ENCODE results near the gene FGFRL1. TPM values are rescaled to one million over a fixed set of nuclear protein-coding genes. Genes with fewer than 3 reads are reported as not detected.

The FGFRL1 gene
- total and polyA plus RNA-seq, 2 of the 13 experiments (the other 11 are each of a cell fraction or from before 2014, with no cell fraction given), result 19.1 to 30.6 TPM

- DNase-seq (ENCODE audit: low spot score) (no peak), ATAC-seq (no peak), FAIRE-seq (no peak)
- intact Hi-C loops (cut with micrococcal nuclease; ENCODE audit: unreplicated experiment) (no loop called here), in situ Hi-C loops (cut with HindIII; ENCODE audit: extremely low pct_ligation_motif_present, low pct_unique_long_range_greater_than_20kb) (no loop called here)
- peaks cover 27% of the 10 kb centered on the region for H3K4me1 ChIP-seq (ENCODE audit: insufficient read depth, low read length)
- no peaks in the 10 kb centered on the region for H3K36me3 ChIP-seq (replicated peaks in 1 of 2; ENCODE audit: control insufficient read depth in 1 of 2, insufficient read depth in 2 of 2, low read length in 2 of 2)
- no peaks in the 10 kb centered on the region for H4K20me1 ChIP-seq (ENCODE audit: insufficient read depth, low read length)
- no peak overlapping the region for H3K27ac ChIP-seq (ENCODE audit: extremely low read length, insufficient read depth, low read length)
- peaks cover 14 to 73% of the 10 kb centered on the region in 2 experiments for H3K27me3 ChIP-seq (ENCODE audit: control insufficient read depth in 1 of 2, insufficient read depth in 2 of 2, low read length in 2 of 2)
- no peaks in the 10 kb centered on the region for H3K79me2 ChIP-seq (ENCODE audit: insufficient read depth, low read length)
- CTCF ChIA-PET (ENCODE audit: low intra/inter-chr PET ratio, low total read pairs), result no interaction called here
- POLR2A ChIA-PET, result no interaction called here
- H3K9ac ChIP-seq (ENCODE audit: insufficient read depth, low read depth, low read length), result no peak overlapping the region
- no peak for TF ChIP-seq POGK (CRISPR knock-in tag; conservative IDR thresholded peaks at IDR 0.05)
- TF ChIP-seq ARID2 (CRISPR knock-in tag; IDR thresholded peaks at IDR 0.05; ENCODE audit: borderline replicate concordance), result no peak
- TF ChIP-seq SAP130 (CRISPR knock-in tag; IDR thresholded peaks at IDR 0.05; ENCODE audit: low read depth), result no peak
- WGBS (ENCODE audit: low lambda C conversion rate), result 50% methylated on average over 6 of the region's 9 CpGs
- no peaks in the 10 kb centered on the region for H3K9me3 ChIP-seq (ENCODE audit: low read length)
- no peak overlapping the region for H3K4me2 ChIP-seq (ENCODE audit: low read depth, low read length)
- no peak overlapping the region for H2AFZ ChIP-seq (ENCODE audit: low read length)
- H3K4me3 ChIP-seq (replicated peaks in 1 of 3; ENCODE audit: insufficient read depth in 1 of 3, low read depth in 2 of 3, low read length in 3 of 3), result no peak overlapping the region
- no TSS peak for BruUV-seq (replicated peaks)
Observed at GRCh38 chr4:1060621-1061020, 49.2 kb downstream of the FGFRL1 start.

- BruUV-seq (replicated peaks), result no TSS peak
- TF ChIP-seq ZNF776 (CRISPR knock-in tag; IDR thresholded peaks at IDR 0.05) (no peak), RELA (CRISPR knock-in tag; IDR thresholded peaks at IDR 0.05) (no peak), ZNF260 (CRISPR knock-in tag; IDR thresholded peaks at IDR 0.05; ENCODE audit: borderline replicate concordance, low read depth) (no peak), ZNF574 (CRISPR knock-in tag; IDR thresholded peaks at IDR 0.05) (no peak), MTF2 (CRISPR knock-in tag; IDR thresholded peaks at IDR 0.05; ENCODE audit: borderline replicate concordance) (no peak), ZNF775 (CRISPR knock-in tag; IDR thresholded peaks at IDR 0.05; ENCODE audit: borderline replicate concordance) (no peak), FOXA3 (CRISPR knock-in tag; IDR thresholded peaks at IDR 0.05) (no peak), MNT (IDR thresholded peaks at IDR 0.05) (no peak), HHEX (CRISPR knock-in tag; IDR thresholded peaks at IDR 0.05) (no peak), RFXANK (CRISPR knock-in tag; IDR thresholded peaks at IDR 0.05) (no peak), RBFOX2 (IDR thresholded peaks at IDR 0.05; ENCODE audit: low read depth, low read length) (no peak)
Observed at GRCh38 chr4:1061056-1061700, 49.8 kb downstream of the FGFRL1 start.

More at GRCh38 chr4:1061056-1061700, 49.8 kb downstream of the FGFRL1 start:
- no peak for DNase-seq (ENCODE audit: low spot score)
- H3K27ac ChIP-seq (ENCODE audit: extremely low read length, insufficient read depth, low read length), result no peak overlapping the region
- FAIRE-seq, result no peak
- H3K4me3 ChIP-seq (replicated peaks in 1 of 3; ENCODE audit: insufficient read depth in 1 of 3, low read depth in 2 of 3, low read length in 3 of 3), result no peak overlapping the region
- no peaks in the 10 kb centered on the region for H3K36me3 ChIP-seq (replicated peaks in 1 of 2; ENCODE audit: control insufficient read depth in 1 of 2, insufficient read depth in 2 of 2, low read length in 2 of 2)
- no peak overlapping the region for H3K9ac ChIP-seq (ENCODE audit: insufficient read depth, low read depth, low read length)
- intact Hi-C loops (cut with micrococcal nuclease; ENCODE audit: unreplicated experiment), result no loop called here
- no peak overlapping the region for H2AFZ ChIP-seq (ENCODE audit: low read length)
- POLR2A ChIA-PET, result no interaction called here
- H3K4me1 ChIP-seq (ENCODE audit: insufficient read depth, low read length), result peaks cover 28% of the 10 kb centered on the region
- H3K27me3 ChIP-seq (ENCODE audit: control insufficient read depth in 1 of 2, insufficient read depth in 2 of 2, low read length in 2 of 2), result peaks cover 14 to 69% of the 10 kb centered on the region in 2 experiments
- no peaks in the 10 kb centered on the region for H3K79me2 ChIP-seq (ENCODE audit: insufficient read depth, low read length)
- in situ Hi-C loops (cut with HindIII; ENCODE audit: extremely low pct_ligation_motif_present, low pct_unique_long_range_greater_than_20kb), result no loop called here
- CTCF ChIA-PET (ENCODE audit: low intra/inter-chr PET ratio, low total read pairs), result no interaction called here
- no peak for ATAC-seq
- 33% methylated on average over 14 of the region's 14 CpGs for WGBS (ENCODE audit: low lambda C conversion rate)
- no peak overlapping the region for H3K4me2 ChIP-seq (ENCODE audit: low read depth, low read length)
- no peaks in the 10 kb centered on the region for H3K9me3 ChIP-seq (ENCODE audit: low read length)
- no peaks in the 10 kb centered on the region for H4K20me1 ChIP-seq (ENCODE audit: insufficient read depth, low read length)

Data from HepG2 (cell line).